ENCODE results near the gene G3BP2.
"Not testable (repeated sequence)": the region's sequence is repeated elsewhere in the genome, so short reads cannot be mapped to it uniquely, and the experiment has no call there.

DNA sequence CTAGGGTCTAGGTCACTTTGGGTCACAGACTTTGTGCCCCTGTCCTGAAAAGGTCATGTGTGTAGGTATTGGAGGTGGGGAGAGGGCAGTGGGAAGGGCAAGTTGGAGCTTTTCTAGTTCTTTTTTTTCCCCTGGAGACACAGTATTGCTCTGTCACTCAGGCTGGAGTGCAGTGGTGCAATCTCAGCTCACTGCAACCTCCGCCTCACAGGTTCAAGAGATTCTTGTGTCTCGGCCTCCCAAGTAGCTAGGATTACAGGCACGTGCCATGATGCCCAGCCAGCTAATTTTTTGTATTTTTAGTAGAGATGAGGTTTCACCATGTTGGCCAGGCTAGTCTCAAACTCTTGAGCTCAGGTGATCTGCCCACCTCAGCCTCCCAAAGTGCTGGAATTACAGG is 42.8 kb upstream of the G3BP2 start:
- not testable (repeated sequence) for TF ChIP-seq EZH2 (IDR thresholded peaks at IDR 0.05; ENCODE audit: insufficient read depth, poor library complexity, severe bottlenecking); EZH2phosphoT487 (IDR thresholded peaks at IDR 0.05; ENCODE audit: insufficient read depth, low read depth)

Data from GM23248 (cell line).